NK-92 (cell line): ENCODE results near the gene WDR91.

Experiments used
- DNase-seq: peaks from one replicate; lab custom pipeline; 2025; ENCODE audit not compliant: unreplicated experiment; lab: John Stamatoyannopoulos, UW

Gene WDR91

GRCh38 chr7:135162382-135163001 is 48.8 kb downstream of the WDR91 start:
- DNase-seq = no peak

GRCh38 chr7:135161669-135162068 is 49.7 kb downstream of the WDR91 start:
- DNase-seq = no peak

GRCh38 chr7:135160858-135161653 is 50.3 kb downstream of the WDR91 start:
- no peak for DNase-seq

GRCh38 chr7:135160098-135160857 is 51.0 kb downstream of the WDR91 start:
- DNase-seq = no peak

- DNase-seq = no peak
Observed at GRCh38 chr7:135159359-135160085, 51.8 kb downstream of the WDR91 start.

GRCh38 chr7:135158874-135159273 is 52.5 kb downstream of the WDR91 start:
- no peak for DNase-seq

- DNase-seq = no peak
Observed at GRCh38 chr7:135158141-135158655, 53.1 kb downstream of the WDR91 start.

GRCh38 chr7:135156290-135156689 is 55.0 kb downstream of the WDR91 start:
- DNase-seq = no peak

GRCh38 chr7:135154734-135155133 is 56.6 kb downstream of the WDR91 start:
- DNase-seq = no peak

GRCh38 chr7:135152442-135152841 is 58.9 kb downstream of the WDR91 start:
- DNase-seq = no peak

- DNase-seq = no peak
Observed at GRCh38 chr7:135151533-135151932, 59.8 kb downstream of the WDR91 start.

- DNase-seq = no peak
Observed at GRCh38 chr7:135151132-135151531, 60.2 kb downstream of the WDR91 start.

- DNase-seq = no peak
Observed at GRCh38 chr7:135150072-135150782, 61.1 kb downstream of the WDR91 start.

- no peak for DNase-seq
Observed at GRCh38 chr7:135147899-135148721, 63.2 kb downstream of the WDR91 start, which contains the start of gene TMEM140. TMEM140 (plus strand) TSS chr7:135148072; CDS start chr7:135164442, 16,370 bp downstream.

GRCh38 chr7:135147341-135147898 is 63.9 kb downstream of the WDR91 start:
- DNase-seq = no peak

GRCh38 chr7:135143885-135144668 is 67.2 kb downstream of the WDR91 start:
- DNase-seq = no peak
